IMR-90 (cell line): ENCODE results near the gene PGGT1B. TPM values are rescaled to one million over a fixed set of nuclear protein-coding genes. Genes with fewer than 3 reads are reported as not detected.

Experiments used
- ATAC-seq: fragments of 200-7000 bp; cut with Tn5 transposase; 2 replicates; pipeline ENCODE4 v1.9.1; 2020; ENCODE audit warnings: low read depth, mild to moderate bottlenecking, moderate library complexity
- BruUV-seq: library from RNA; stranded (reverse); fragments of 400-500 nt; replicated peaks from 2 replicates; lab custom pipeline; 2021; lab: Mats Ljungman, UMichigan
- CTCF ChIA-PET: fragments of 300-600 bp; formaldehyde crosslinking; extraction: SDS; loops from one replicate; lab custom pipeline; 2021; ENCODE audit warnings: antibody characterized with exemption; lab: Yijun Ruan, JAX
- POLR2A ChIA-PET: fragments of 300-600 bp; sonication (Branson Sonifier 250); formaldehyde crosslinking; loops from one replicate; lab custom pipeline; 2022; ENCODE audit warnings: antibody characterized with exemption; ENCODE audit not compliant: unreplicated experiment; lab: Charles Lee
- DNase-seq: peaks from one replicate; pipeline ENCODE4 v3.0.0; 2013
- H2AFZ ChIP-seq: replicated peaks from 2 replicates; pipeline ENCODE3; 2013; ENCODE audit warnings: low read length, mild to moderate bottlenecking; ENCODE audit not compliant: poor library complexity
- H2AK5ac ChIP-seq: 2 replicates; pipeline ENCODE4 v1.6.1; 2013; ENCODE audit warnings: low read depth, low read length, inconsistent platforms
- H2AK9ac ChIP-seq: replicated peaks from 2 replicates; pipeline ENCODE3; 2013; ENCODE audit warnings: mild to moderate bottlenecking, low read depth, low read length, moderate library complexity; ENCODE audit not compliant: poor library complexity
- H2BK120ac ChIP-seq: 2 replicates; pipeline ENCODE4 v1.6.1; 2013; ENCODE audit warnings: low read depth, low read length, inconsistent platforms
- H2BK15ac ChIP-seq: 3 replicates; pipeline ENCODE4 v1.6.1; 2013; ENCODE audit warnings: low read depth, low read length, inconsistent platforms
- H2BK20ac ChIP-seq: 2 replicates; pipeline ENCODE4 v1.6.1; 2013; ENCODE audit warnings: low read depth, mild to moderate bottlenecking, inconsistent platforms, low read length, moderate library complexity
- H2BK5ac ChIP-seq: 2 replicates; pipeline ENCODE4 v1.6.1; 2013; ENCODE audit warnings: mild to moderate bottlenecking, low read depth, low read length, inconsistent platforms; ENCODE audit not compliant: poor library complexity, severe bottlenecking
- H3K14ac ChIP-seq: replicated peaks from 2 replicates; pipeline ENCODE4 v1.6.1; 2013; ENCODE audit warnings: low read depth, low read length, inconsistent platforms
- H3K18ac ChIP-seq: 2 replicates; pipeline ENCODE4 v1.6.1; 2013; ENCODE audit warnings: low read depth, low read length, control low read depth
- H3K23ac ChIP-seq: 2 replicates; pipeline ENCODE4 v1.6.1; 2013; ENCODE audit warnings: low read depth, low read length, inconsistent platforms
- H3K27ac ChIP-seq: 2 replicates; pipeline ENCODE4 v1.5.1; 2013; ENCODE audit warnings: mild to moderate bottlenecking, control low read depth, low read length; ENCODE audit not compliant: insufficient read depth
- H3K27me3 ChIP-seq: 2 replicates; pipeline ENCODE4 v1.6.1; 2013; ENCODE audit warnings: low read length; ENCODE audit not compliant: control insufficient read depth, insufficient read depth
- H3K36me3 ChIP-seq: 2 replicates; pipeline ENCODE4 v1.6.1; 2013; ENCODE audit warnings: low read length, mixed read lengths; ENCODE audit not compliant: control insufficient read depth, insufficient read depth
- H3K4ac ChIP-seq: 2 replicates; pipeline ENCODE4 v1.6.1; 2013; ENCODE audit warnings: low read depth, low read length, inconsistent platforms
- H3K4me1 ChIP-seq: 2 replicates; pipeline ENCODE4 v1.6.1; 2013; ENCODE audit warnings: low read length, mixed read lengths; ENCODE audit not compliant: control insufficient read depth, insufficient read depth
- H3K4me2 ChIP-seq: 2 replicates; pipeline ENCODE4 v1.6.1; 2013; ENCODE audit warnings: low read depth, mild to moderate bottlenecking, control low read depth, low read length, moderate library complexity
- H3K4me3 ChIP-seq: 2 replicates; pipeline ENCODE4 v1.5.1; 2013; ENCODE audit warnings: low read depth, mild to moderate bottlenecking, control low read depth, low read length, moderate library complexity; ENCODE audit not compliant: insufficient read depth
- H3K56ac ChIP-seq: 2 replicates; pipeline ENCODE4 v1.6.1; 2013; ENCODE audit warnings: low read length, inconsistent platforms; ENCODE audit not compliant: insufficient read depth; ENCODE audit errors: extremely low read depth
- H3K79me1 ChIP-seq, 2 experiments: 2 replicates each; pipeline ENCODE4 v1.6.1; 2013; ENCODE audit warnings: low read length in 2 of 2, inconsistent platforms in 1 of 2, low read depth in 1 of 2
- H3K9ac ChIP-seq: 2 replicates; pipeline ENCODE4 v1.6.1; 2013; ENCODE audit warnings: low read depth, low read length, control low read depth
- H3K9me1 ChIP-seq: 2 replicates; pipeline ENCODE4 v1.6.1; 2013; ENCODE audit warnings: low read length, inconsistent platforms; ENCODE audit not compliant: insufficient read depth
- H3K9me3 ChIP-seq: 2 replicates; pipeline ENCODE4 v1.6.1; 2013; ENCODE audit warnings: low read length; ENCODE audit not compliant: control insufficient read depth, insufficient read depth
- H4K20me1 ChIP-seq: 2 replicates; pipeline ENCODE4 v1.6.1; 2013; ENCODE audit warnings: low read length, inconsistent platforms; ENCODE audit not compliant: insufficient read depth
- H4K5ac ChIP-seq: 2 replicates; pipeline ENCODE4 v1.6.1; 2013; ENCODE audit warnings: mild to moderate bottlenecking, low read depth, low read length, control low read depth
- H4K8ac ChIP-seq, 2 experiments: 2 replicates each; pipeline ENCODE4 v1.6.1; 2013; ENCODE audit warnings: low read depth in 2 of 2, low read length in 2 of 2, control low read depth in 1 of 2, inconsistent platforms in 1 of 2
- H4K91ac ChIP-seq: 2 replicates; pipeline ENCODE4 v1.6.1; 2013; ENCODE audit warnings: low read depth, low read length, inconsistent platforms; ENCODE audit not compliant: insufficient read depth
- BHLHE40 ChIP-seq: fragments of 150-350 bp; IDR thresholded peaks from 2 replicates; pipeline ENCODE4 v1.6.1; 2016; ENCODE audit warnings: mild to moderate bottlenecking, low read depth, low read length
- CEBPB ChIP-seq: IDR thresholded peaks from 2 replicates; pipeline ENCODE4 v1.6.1; 2012; ENCODE audit warnings: low read depth, low read length, improper control_type of control experiment
- CHD1 ChIP-seq: IDR thresholded peaks from 2 replicates; pipeline ENCODE4 v1.6.1; 2012; ENCODE audit warnings: low read depth, low read length, improper control_type of control experiment
- ELK1 ChIP-seq: fragments of 150-350 bp; IDR thresholded peaks from 2 replicates; pipeline ENCODE4 v1.6.1; 2016; ENCODE audit warnings: low read depth, mild to moderate bottlenecking, low read length, moderate library complexity, borderline replicate concordance
- POLR2A ChIP-seq: IDR thresholded peaks from 2 replicates; pipeline ENCODE4 v1.6.1; 2012; ENCODE audit warnings: mild to moderate bottlenecking, low read depth, low read length
- RAD21 ChIP-seq: IDR thresholded peaks from 2 replicates; pipeline ENCODE4 v1.6.1; 2012; ENCODE audit warnings: low read length, improper control_type of control experiment
- RCOR1 ChIP-seq: IDR thresholded peaks from 2 replicates; pipeline ENCODE4 v1.6.1; 2012; ENCODE audit warnings: mild to moderate bottlenecking, low read length, improper control_type of control experiment; ENCODE audit not compliant: insufficient replicate concordance
- SMC3 ChIP-seq: fragments of 150-350 bp; IDR thresholded peaks from 2 replicates; pipeline ENCODE4 v1.6.1; 2016; ENCODE audit warnings: low read depth, mild to moderate bottlenecking, antibody characterized with exemption, low read length, moderate library complexity
- USF2 ChIP-seq: fragments of 150-350 bp; IDR thresholded peaks from 2 replicates; pipeline ENCODE4 v1.6.1; 2017; ENCODE audit warnings: mild to moderate bottlenecking, antibody characterized with exemption, low read length, low read depth
- WGBS, 2 experiments: methylation state at CpG; one replicate each; pipeline versions ENCODE4 v1.1.5 to v1.1.7; 2013; ENCODE audit warnings: missing lambda C conversion rate in 2 of 2; ENCODE audit not compliant: insufficient read length in 1 of 2; ENCODE audit errors: extremely low coverage in 2 of 2; 5-methylcytosine and 5-hydroxymethylcytosine counted together
- dilution Hi-C: fragments of 300-500 bp; cut with HindIII; formaldehyde crosslinking; loops from one replicate; pipeline ENCODE4 v1.14.3; 2018; ENCODE audit warnings: low sequenced_read_pairs; ENCODE audit not compliant: unreplicated experiment
- in situ Hi-C: fragments of 300-500 bp; cut with MboI; formaldehyde crosslinking; loops from 3 replicates; pipeline ENCODE4 v1.14.3; 2019; ENCODE audit warnings: low sequenced_read_pairs, inconsistent platforms, mixed read lengths
- intact Hi-C: fragments of 100-400 bp; cut with micrococcal nuclease; formaldehyde crosslinking; loops from 2 replicates; pipeline ENCODE4 v1.10.0; 2022
- polyA plus RNA-seq, 3 experiments: library from polyadenylated mRNA; depleted of rRNA; stranded (reverse); fragments of >200 nt; gene quantifications; 2 replicates each; pipeline ENCODE4 v1.2.3, GENCODE V29; 2012; ENCODE audit warnings: low replicate concordance in 1 of 3
- total RNA-seq: library from RNA; depleted of rRNA; stranded (reverse); fragments of >200 nt; gene quantifications from 2 replicates; pipeline ENCODE4 v1.2.3, GENCODE V29; 2012

PGGT1B gene
- total and polyA plus RNA-seq, 2 of the 4 experiments (the other 2 are of a cell fraction): 2.1 to 19.2 TPM

- ChIA-PET CTCF (no interaction called here), POLR2A (no interaction called here)
- Histone ChIP-seq H3K27me3 (peaks cover 38% of the 10 kb centered on the region), H2BK5ac (no peak overlapping the region), H4K5ac (no peak overlapping the region), H3K9me1 (no peaks in the 10 kb centered on the region), H2AK5ac (no peak overlapping the region), H4K8ac (no peak overlapping the region), H3K4ac (no peak overlapping the region), H2BK120ac (no peak overlapping the region), H3K9ac (no peak overlapping the region), H3K79me1 (no peaks in the 10 kb centered on the region), H3K56ac (no peak overlapping the region), H3K4me3 (no peak overlapping the region), H4K91ac (no peak overlapping the region), H2AFZ (no peak overlapping the region), H3K4me1 (peaks cover 4% of the 10 kb centered on the region; the same call in 1 of the 2 replicates), H3K9me3 (peaks cover 8% of the 10 kb centered on the region; the same call in 1 of the 2 replicates), H2BK20ac (no peak overlapping the region), H3K18ac (no peak overlapping the region), H3K4me2 (no peak overlapping the region), H2BK15ac (no peak overlapping the region), H3K23ac (no peak overlapping the region), H3K36me3 (no peaks in the 10 kb centered on the region), H2AK9ac (no peak overlapping the region), H3K27ac (no peak overlapping the region), H4K20me1 (no peaks in the 10 kb centered on the region), H3K14ac (no peak overlapping the region)
- intact Hi-C loops (no loop called here), in situ Hi-C loops (no loop called here), dilution Hi-C loops (no loop called here)
- 67% methylated on average over 5 of the region's 12 CpGs; no CpG with 5 or more reads in 1 of the 2 experiments for WGBS, 2 experiments
- ATAC-seq: no peak
- no TSS peak for BruUV-seq
- no peak for DNase-seq
- no peak for TF ChIP-seq SMC3
- no peak for TF ChIP-seq RAD21
- TF ChIP-seq POLR2A: no peak
- no peak for TF ChIP-seq CEBPB
- no peak for TF ChIP-seq ELK1
- no peak for TF ChIP-seq RCOR1
- no peak for TF ChIP-seq BHLHE40
- no peak for TF ChIP-seq CHD1
- TF ChIP-seq USF2: no peak
Measured at GRCh38 chr5:115166744-115167393, 95.8 kb downstream of the PGGT1B start.
